ENCODE results near the gene EXT2.

Gene EXT2

DNA sequence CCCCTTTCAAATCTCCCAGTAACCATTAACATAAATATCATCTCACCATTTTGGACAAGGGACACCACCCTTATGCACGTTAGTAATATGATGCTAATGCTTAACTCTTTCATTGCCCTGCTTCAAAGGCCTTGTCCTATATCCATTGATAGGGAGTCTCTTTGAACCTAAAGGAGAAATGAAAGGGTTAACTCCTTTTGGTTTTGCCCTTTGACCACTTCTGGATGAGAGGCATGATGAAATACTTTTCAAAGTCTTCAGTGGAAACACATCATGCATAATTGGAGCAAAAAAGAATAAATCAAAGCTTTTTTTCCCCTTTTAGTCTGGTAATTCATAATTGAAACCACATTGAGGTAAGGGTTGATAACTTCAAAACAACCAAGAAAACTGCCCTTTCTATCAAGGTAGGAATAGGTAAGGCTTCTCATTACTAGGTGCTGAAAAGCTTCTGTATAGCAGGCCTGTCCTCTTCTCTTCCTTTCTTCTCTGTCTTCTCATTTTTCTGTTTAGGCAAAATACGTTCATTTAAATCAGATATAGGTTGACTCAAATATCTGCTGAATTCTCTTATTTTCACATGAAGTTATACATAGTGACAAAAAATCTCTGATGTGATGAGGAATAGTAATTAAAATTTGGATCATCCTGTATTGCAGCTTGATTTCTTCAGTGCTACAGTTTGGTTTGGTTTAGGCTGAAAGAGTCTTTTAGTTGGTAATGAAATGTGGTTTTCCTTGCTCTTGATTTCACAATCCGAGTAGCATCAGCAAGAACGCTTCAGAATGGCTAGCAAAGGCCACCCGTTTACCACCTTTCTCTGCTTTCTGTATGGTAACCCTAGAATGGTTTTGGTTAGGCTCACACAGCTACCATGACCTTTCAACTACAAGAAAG lies 94.8 kb downstream of the EXT2 start:
- Histone ChIP-seq H3K9ac (ENCODE audit: low read length in 5 of 5) (no peak overlapping the region), H3K4me1 (ENCODE audit: control insufficient read depth in 5 of 5, insufficient read depth in 5 of 5, low read length in 5 of 5) (peaks cover 0 to 24% (median 12%) of the 10 kb centered on the region in 5 donors), H3K9me3 (ENCODE audit: control insufficient read depth in 5 of 5, low read length in 5 of 5) (peaks cover 12 to 23% (median 19%) of the 10 kb centered on the region in 5 donors), H3K4me3 (ENCODE audit: low read depth in 1 of 5, low read length in 5 of 5) (no peak overlapping the region), H3K36me3 (ENCODE audit: control insufficient read depth in 5 of 5, insufficient read depth in 5 of 5, low read length in 5 of 5) (peaks cover 0 to 10% (median 4%) of the 10 kb centered on the region in 5 donors), H3K27ac (ENCODE audit: low read depth, low read length) (no peak overlapping the region), H3K27me3 (ENCODE audit: control insufficient read depth in 5 of 5, insufficient read depth in 4 of 5, low read length in 5 of 5) (no peaks in the 10 kb centered on the region)

DNA sequence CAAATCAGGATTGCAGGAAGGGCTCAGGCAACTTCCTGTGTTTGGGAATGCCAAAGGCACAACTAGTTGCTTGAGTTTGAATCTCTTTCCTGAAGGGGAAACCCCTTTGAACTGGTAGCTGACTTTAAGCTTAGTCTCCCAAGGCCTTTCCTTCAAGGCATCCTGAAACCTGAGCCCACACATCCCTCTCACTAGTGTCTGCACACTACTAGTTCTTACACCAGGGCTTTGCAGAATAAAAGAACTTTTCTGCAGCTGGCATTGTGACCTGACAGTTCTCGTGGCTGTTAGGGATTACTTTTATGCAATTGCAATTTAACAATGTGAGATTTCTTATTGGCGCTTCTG lies 95.4 kb downstream of the EXT2 start:
- H3K27me3 ChIP-seq (ENCODE audit: control insufficient read depth in 5 of 5, insufficient read depth in 4 of 5, low read length in 5 of 5) = no peaks in the 10 kb centered on the region
- no peak overlapping the region for H3K9ac ChIP-seq (ENCODE audit: low read length in 5 of 5)
- peaks cover 0 to 10% (median 4%) of the 10 kb centered on the region in 5 donors for H3K36me3 ChIP-seq (ENCODE audit: control insufficient read depth in 5 of 5, insufficient read depth in 5 of 5, low read length in 5 of 5)
- no peak overlapping the region for H3K27ac ChIP-seq (ENCODE audit: low read depth, low read length)
- H3K4me1 ChIP-seq (ENCODE audit: control insufficient read depth in 5 of 5, insufficient read depth in 5 of 5, low read length in 5 of 5) = peaks cover 0 to 21% (median 9%) of the 10 kb centered on the region in 5 donors
- peaks cover 12 to 23% (median 19%) of the 10 kb centered on the region in 5 donors for H3K9me3 ChIP-seq (ENCODE audit: control insufficient read depth in 5 of 5, low read length in 5 of 5)
- no peak overlapping the region for H3K4me3 ChIP-seq (ENCODE audit: low read depth in 1 of 5, low read length in 5 of 5)

DNA sequence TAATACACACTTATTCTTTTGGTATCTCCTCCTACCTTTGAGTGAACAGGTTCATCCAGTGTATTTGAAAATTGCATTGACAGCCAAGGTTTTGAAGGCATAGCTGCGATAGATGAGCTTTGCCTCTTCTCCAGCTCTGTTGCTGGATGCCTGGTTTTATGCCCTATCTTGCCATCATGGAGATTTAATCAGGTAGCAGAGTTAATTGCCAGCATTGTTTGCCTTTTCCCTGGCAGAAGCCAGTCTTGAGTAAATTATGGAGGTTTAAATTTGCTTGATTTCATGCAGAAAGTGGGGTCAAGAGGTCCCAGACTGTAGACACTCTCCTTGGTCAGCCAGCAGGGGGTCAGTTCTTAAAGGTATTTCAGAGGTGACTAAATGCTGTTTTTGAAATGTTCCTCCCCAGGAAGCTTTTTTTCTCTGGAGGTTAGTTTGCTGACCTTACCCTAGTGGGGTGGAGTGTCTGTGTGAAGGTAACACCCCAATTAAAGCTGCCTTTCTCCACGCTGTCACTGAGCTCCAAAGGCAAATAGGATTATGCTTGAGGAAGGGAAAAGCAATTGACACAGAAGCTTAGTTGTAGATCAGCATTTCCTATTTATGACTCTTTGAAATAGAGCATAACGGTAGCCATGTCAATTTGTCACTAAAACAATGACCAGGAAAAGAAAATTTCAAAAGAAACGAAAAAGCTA lies 96.0 kb downstream of the EXT2 start:
- H3K4me3 ChIP-seq (ENCODE audit: low read depth in 1 of 5, low read length in 5 of 5) = no peak overlapping the region
- H3K36me3 ChIP-seq (ENCODE audit: control insufficient read depth in 5 of 5, insufficient read depth in 5 of 5, low read length in 5 of 5) = peaks cover 0 to 10% (median 4%) of the 10 kb centered on the region in 5 donors
- peaks cover 12 to 27% (median 19%) of the 10 kb centered on the region in 5 donors for H3K9me3 ChIP-seq (ENCODE audit: control insufficient read depth in 5 of 5, low read length in 5 of 5)
- no peaks in the 10 kb centered on the region for H3K27me3 ChIP-seq (ENCODE audit: control insufficient read depth in 5 of 5, insufficient read depth in 4 of 5, low read length in 5 of 5)
- no peak overlapping the region for H3K27ac ChIP-seq (ENCODE audit: low read depth, low read length)
- no peak overlapping the region for H3K9ac ChIP-seq (ENCODE audit: low read length in 5 of 5)
- H3K4me1 ChIP-seq (ENCODE audit: control insufficient read depth in 5 of 5, insufficient read depth in 5 of 5, low read length in 5 of 5) = peaks cover 0 to 21% (median 9%) of the 10 kb centered on the region in 5 donors

DNA sequence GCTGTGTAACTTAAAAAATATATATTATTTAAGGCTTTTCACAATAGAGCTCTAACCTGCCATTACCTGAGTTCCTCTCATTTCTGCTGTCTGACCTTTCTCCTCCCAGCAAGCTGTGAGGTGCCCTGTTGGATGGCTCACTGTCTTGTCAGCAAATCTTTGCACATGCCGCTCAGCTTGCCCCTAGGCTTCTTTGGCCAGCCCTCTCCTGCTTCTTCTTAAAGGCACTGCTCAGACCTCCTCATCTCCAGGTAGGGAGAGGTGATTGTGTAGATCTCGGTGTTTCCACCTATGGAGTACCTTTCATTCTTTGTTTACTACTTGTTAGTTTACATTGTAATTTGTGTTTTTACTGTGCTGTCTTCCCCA lies 96.5 kb downstream of the EXT2 start:
- Histone ChIP-seq H3K27ac (ENCODE audit: low read depth, low read length) (no peak overlapping the region), H3K9me3 (ENCODE audit: control insufficient read depth in 5 of 5, low read length in 5 of 5) (peaks cover 12 to 31% (median 19%) of the 10 kb centered on the region in 5 donors), H3K4me1 (ENCODE audit: control insufficient read depth in 5 of 5, insufficient read depth in 5 of 5, low read length in 5 of 5) (peaks cover 0 to 21% (median 9%) of the 10 kb centered on the region in 5 donors), H3K36me3 (ENCODE audit: control insufficient read depth in 5 of 5, insufficient read depth in 5 of 5, low read length in 5 of 5) (peaks cover 0 to 10% (median 4%) of the 10 kb centered on the region in 5 donors), H3K4me3 (ENCODE audit: low read depth in 1 of 5, low read length in 5 of 5) (no peak overlapping the region), H3K9ac (ENCODE audit: low read length in 5 of 5) (no peak overlapping the region), H3K27me3 (ENCODE audit: control insufficient read depth in 5 of 5, insufficient read depth in 4 of 5, low read length in 5 of 5) (no peaks in the 10 kb centered on the region)

DNA sequence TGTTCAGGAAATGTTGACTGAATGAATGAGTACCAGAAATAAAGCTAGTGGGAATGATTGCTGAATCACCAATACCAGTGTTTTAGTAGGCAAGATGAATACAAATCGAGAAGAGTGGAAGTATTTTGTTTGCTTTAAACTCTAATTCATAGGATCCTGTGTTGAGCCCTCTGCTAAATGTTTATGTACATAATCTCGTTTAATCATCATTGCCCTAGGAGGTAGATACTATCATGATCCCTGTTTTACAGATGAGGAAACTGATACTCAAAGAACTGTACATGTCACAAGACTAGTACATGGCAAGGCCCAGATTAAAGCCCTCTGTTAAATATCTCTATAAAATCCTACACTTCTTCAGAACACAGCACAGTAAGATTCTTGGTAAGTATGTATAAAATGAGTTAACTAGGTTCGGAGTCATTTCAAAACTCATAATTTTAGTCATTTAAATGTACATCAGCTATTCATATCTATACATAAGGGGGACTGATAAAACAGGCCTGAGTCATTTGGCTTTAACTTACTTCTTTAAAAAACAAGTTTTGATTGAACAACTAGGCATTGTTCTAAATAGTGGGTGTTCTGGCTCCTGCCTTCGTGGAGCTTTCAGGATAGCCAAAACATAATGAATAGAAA lies 97.1 kb downstream of the EXT2 start:
- Histone ChIP-seq H3K9ac (ENCODE audit: low read length in 5 of 5) (no peak overlapping the region), H3K9me3 (ENCODE audit: control insufficient read depth in 5 of 5, low read length in 5 of 5) (peaks cover 12 to 31% (median 19%) of the 10 kb centered on the region in 5 donors), H3K27me3 (ENCODE audit: control insufficient read depth in 5 of 5, insufficient read depth in 4 of 5, low read length in 5 of 5) (no peaks in the 10 kb centered on the region), H3K27ac (ENCODE audit: low read depth, low read length) (no peak overlapping the region), H3K36me3 (ENCODE audit: control insufficient read depth in 5 of 5, insufficient read depth in 5 of 5, low read length in 5 of 5) (peaks cover 0 to 11% (median 5%) of the 10 kb centered on the region in 5 donors), H3K4me1 (ENCODE audit: control insufficient read depth in 5 of 5, insufficient read depth in 5 of 5, low read length in 5 of 5) (peaks cover 0 to 21% (median 9%) of the 10 kb centered on the region in 5 donors), H3K4me3 (ENCODE audit: low read depth in 1 of 5, low read length in 5 of 5) (no peak overlapping the region)

DNA sequence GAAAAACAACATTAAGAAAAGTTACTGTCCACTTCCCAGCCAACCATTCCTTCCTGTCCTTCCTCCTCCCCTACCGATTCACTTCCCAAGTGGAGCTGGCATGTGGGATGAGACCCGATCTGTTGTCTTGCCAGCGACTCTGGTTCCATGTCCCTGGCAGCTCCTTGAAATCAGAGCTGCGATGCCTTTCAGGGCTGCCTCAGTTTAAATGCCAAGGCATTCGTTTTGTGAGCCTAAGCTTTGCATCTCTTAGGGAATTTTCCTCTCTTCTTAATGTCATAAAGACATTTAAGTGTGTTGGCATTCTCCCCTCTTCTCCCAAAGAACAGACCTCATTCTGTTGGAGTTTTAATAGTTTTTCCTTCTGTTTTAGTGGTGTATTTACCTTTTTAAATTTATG lies 98.4 kb downstream of the EXT2 start:
- H3K4me3 ChIP-seq (ENCODE audit: low read depth in 1 of 5, low read length in 5 of 5) = no peak overlapping the region
- H3K27ac ChIP-seq (ENCODE audit: low read depth, low read length) = no peak overlapping the region
- H3K27me3 ChIP-seq (ENCODE audit: control insufficient read depth in 5 of 5, insufficient read depth in 4 of 5, low read length in 5 of 5) = no peaks in the 10 kb centered on the region
- peaks cover 2 to 19% (median 7%) of the 10 kb centered on the region in 5 donors for H3K9me3 ChIP-seq (ENCODE audit: control insufficient read depth in 5 of 5, low read length in 5 of 5)
- H3K4me1 ChIP-seq (ENCODE audit: control insufficient read depth in 5 of 5, insufficient read depth in 5 of 5, low read length in 5 of 5) = peaks cover 0 to 21% (median 9%) of the 10 kb centered on the region in 5 donors
- H3K36me3 ChIP-seq (ENCODE audit: control insufficient read depth in 5 of 5, insufficient read depth in 5 of 5, low read length in 5 of 5) = peaks cover 7 to 20% (median 14%) of the 10 kb centered on the region in 5 donors
- no peak overlapping the region for H3K9ac ChIP-seq (ENCODE audit: low read length in 5 of 5)

DNA sequence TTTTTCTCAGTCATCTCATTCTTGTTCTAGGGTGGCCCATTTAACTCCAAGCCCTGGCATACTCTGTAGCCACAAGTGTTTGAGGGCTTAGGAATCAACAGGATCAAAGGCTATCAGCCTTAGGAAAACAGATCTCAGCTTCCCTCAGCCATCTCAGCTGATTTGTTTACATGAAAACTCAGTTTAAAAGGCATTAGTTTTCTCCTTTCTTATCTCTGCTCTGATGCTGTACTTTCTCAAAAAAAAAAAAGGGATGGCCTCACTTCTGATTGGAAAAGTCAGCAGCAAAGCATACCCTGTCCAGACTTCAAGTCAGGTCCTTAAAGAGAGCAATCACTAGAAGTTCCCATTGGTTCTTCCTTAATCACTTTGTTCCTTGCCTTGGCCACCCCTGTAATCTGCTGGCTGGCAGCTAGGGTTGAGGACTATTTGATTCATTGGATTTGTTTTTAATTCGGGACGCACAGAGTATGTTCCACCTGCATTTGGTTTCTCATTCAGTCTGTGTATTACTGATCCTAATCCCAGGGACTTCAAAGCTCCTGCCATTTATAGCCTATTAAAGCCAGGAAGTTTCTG lies 102.8 kb downstream of the EXT2 start:
- Histone ChIP-seq H3K27ac (ENCODE audit: low read depth, low read length) (no peak overlapping the region), H3K36me3 (ENCODE audit: control insufficient read depth in 5 of 5, insufficient read depth in 5 of 5, low read length in 5 of 5) (peaks cover 15 to 28% (median 18%) of the 10 kb centered on the region in 5 donors), H3K27me3 (ENCODE audit: control insufficient read depth in 5 of 5, insufficient read depth in 4 of 5, low read length in 5 of 5) (no peaks in the 10 kb centered on the region), H3K4me1 (ENCODE audit: control insufficient read depth in 5 of 5, insufficient read depth in 5 of 5, low read length in 5 of 5) (no peaks in the 10 kb centered on the region), H3K9ac (ENCODE audit: low read length in 5 of 5) (no peak overlapping the region), H3K9me3 (ENCODE audit: control insufficient read depth in 5 of 5, low read length in 5 of 5) (peaks cover 0 to 9% (median 0%) of the 10 kb centered on the region in 5 donors), H3K4me3 (ENCODE audit: low read depth in 1 of 5, low read length in 5 of 5) (no peak overlapping the region)

DNA sequence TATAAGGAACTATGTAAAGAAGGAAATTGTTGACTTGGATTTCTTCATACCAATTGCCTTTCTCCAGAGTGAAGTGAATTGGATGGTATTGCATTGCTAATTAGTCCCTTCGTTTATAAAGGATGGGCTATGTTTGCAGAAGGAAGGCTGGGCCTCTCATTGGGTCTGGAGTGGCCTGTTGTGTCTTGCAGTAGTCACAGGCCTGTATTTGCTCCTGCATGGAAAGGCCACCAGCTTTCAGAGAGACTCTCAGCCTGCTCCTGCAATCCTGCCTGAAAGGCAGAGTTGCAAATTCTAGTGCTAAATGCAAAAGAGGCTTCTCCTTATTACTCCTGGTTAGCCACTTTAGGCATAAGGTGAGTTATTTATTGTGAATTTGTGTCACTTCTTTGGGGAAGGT lies 103.8 kb downstream of the EXT2 start:
- H3K36me3 ChIP-seq (ENCODE audit: control insufficient read depth in 5 of 5, insufficient read depth in 5 of 5, low read length in 5 of 5) = peaks cover 14 to 28% (median 21%) of the 10 kb centered on the region in 5 donors
- no peaks in the 10 kb centered on the region for H3K4me1 ChIP-seq (ENCODE audit: control insufficient read depth in 5 of 5, insufficient read depth in 5 of 5, low read length in 5 of 5)
- H3K4me3 ChIP-seq (ENCODE audit: low read depth in 1 of 5, low read length in 5 of 5) = no peak overlapping the region
- no peak overlapping the region for H3K27ac ChIP-seq (ENCODE audit: low read depth, low read length)
- peaks cover 0 to 9% (median 0%) of the 10 kb centered on the region in 5 donors for H3K9me3 ChIP-seq (ENCODE audit: control insufficient read depth in 5 of 5, low read length in 5 of 5)
- no peaks in the 10 kb centered on the region for H3K27me3 ChIP-seq (ENCODE audit: control insufficient read depth in 5 of 5, insufficient read depth in 4 of 5, low read length in 5 of 5)
- no peak overlapping the region for H3K9ac ChIP-seq (ENCODE audit: low read length in 5 of 5)

DNA sequence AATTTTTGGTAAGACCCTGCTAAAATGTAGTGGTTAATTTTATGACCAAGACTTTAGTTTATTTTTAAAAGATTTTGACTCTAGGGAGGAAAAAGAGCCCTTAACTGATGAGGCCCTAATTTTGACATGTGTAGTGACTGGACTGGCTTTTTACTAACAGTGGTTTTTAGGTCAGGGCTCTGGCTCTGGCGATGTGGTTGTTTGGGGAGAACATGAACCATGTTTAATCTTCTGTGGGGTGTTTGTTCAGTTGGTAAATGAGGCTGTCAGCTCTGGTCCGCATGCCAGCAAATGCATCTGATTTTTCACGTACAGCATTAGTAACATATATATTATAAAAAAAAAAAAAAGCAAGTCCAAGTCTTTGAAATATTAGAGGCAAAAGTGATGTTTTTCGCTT lies 104.3 kb downstream of the EXT2 start:
- Histone ChIP-seq H3K36me3 (ENCODE audit: control insufficient read depth in 5 of 5, insufficient read depth in 5 of 5, low read length in 5 of 5) (peaks cover 14 to 28% (median 22%) of the 10 kb centered on the region in 5 donors), H3K9me3 (ENCODE audit: control insufficient read depth in 5 of 5, low read length in 5 of 5) (peaks cover 0 to 9% (median 0%) of the 10 kb centered on the region in 5 donors), H3K9ac (ENCODE audit: low read length in 5 of 5) (no peak overlapping the region), H3K4me1 (ENCODE audit: control insufficient read depth in 5 of 5, insufficient read depth in 5 of 5, low read length in 5 of 5) (no peaks in the 10 kb centered on the region), H3K27ac (ENCODE audit: low read depth, low read length) (no peak overlapping the region), H3K27me3 (ENCODE audit: control insufficient read depth in 5 of 5, insufficient read depth in 4 of 5, low read length in 5 of 5) (no peaks in the 10 kb centered on the region), H3K4me3 (ENCODE audit: low read depth in 1 of 5, low read length in 5 of 5) (no peak overlapping the region)

Measured in subcutaneous abdominal adipose tissue (tissue), 5 donors.